Measurements from ENCODE around the gene HSF2BP. TPM values are rescaled to one million over a fixed set of nuclear protein-coding genes. Genes with fewer than 3 reads are reported as not detected.

HSF2BP gene
- total and polyA plus RNA-seq, 2 of the 8 experiments (the other 6 are each of a cell fraction or from before 2014, with no cell fraction given) = 0.51 to 0.93 TPM

GRCh38 chr21:43686811-43687565 is 27.7 kb upstream of the HSF2BP start:
- no peaks in the 10 kb centered on the region for H3K4me1 ChIP-seq (replicated peaks in 1 of 4; ENCODE audit: control insufficient read depth in 3 of 4, insufficient read depth in 4 of 4, low read length in 3 of 4)
- no peak overlapping the region for H3K4ac ChIP-seq (replicated peaks; ENCODE audit: insufficient read length, low read depth, low read length)
- no peak overlapping the region for H4K5ac ChIP-seq (ENCODE audit: insufficient read length, low read depth, low read length)
- peaks cover 0 to 9% of the 10 kb centered on the region in 2 experiments for H4K20me1 ChIP-seq (replicated peaks in 1 of 2; ENCODE audit: control insufficient read depth in 1 of 2, insufficient read depth in 2 of 2, low read length in 2 of 2)
- no peak overlapping the region for H3K23ac ChIP-seq (ENCODE audit: insufficient read length)
- H3K14ac ChIP-seq (ENCODE audit: insufficient read length) = no peak overlapping the region
- no peak overlapping the region for H4K8ac ChIP-seq (ENCODE audit: extremely low read depth, insufficient read depth, low read length)
- H3K27ac ChIP-seq (ENCODE audit: low read depth, low read length) = no peak overlapping the region
- WGBS, 2 experiments (ENCODE audit: extremely low coverage in 1 of 2, insufficient coverage in 1 of 2, insufficient read length in 1 of 2, insufficient replicate concordance in 2 of 2, low coverage in 1 of 2, low lambda C conversion rate in 2 of 2, missing lambda C conversion rate in 1 of 2) = 90% methylated on average over 21 of the region's 21 CpGs; no CpG with 5 or more reads in 1 of the 2 experiments
- DNase-seq (ENCODE audit: low read depth in 1 of 2, low spot score in 2 of 2) (no peak), FAIRE-seq (no peak)
- H3K79me2 ChIP-seq (ENCODE audit: control insufficient read depth in 1 of 2, insufficient read depth in 2 of 2, low read length in 2 of 2) = no peaks in the 10 kb centered on the region
- no peaks in the 10 kb centered on the region for H3K9me3 ChIP-seq (ENCODE audit: insufficient read depth in 2 of 2, low read depth in 1 of 2, low read length in 1 of 2)
- no peak overlapping the region for H4K91ac ChIP-seq (replicated peaks; ENCODE audit: insufficient read length, low read length)
- peaks cover 53 to 91% (median 84%) of the 10 kb centered on the region in 4 experiments for H3K36me3 ChIP-seq (ENCODE audit: control insufficient read depth in 2 of 4, insufficient read depth in 4 of 4, low read length in 3 of 4)
- H3K23me2 ChIP-seq (ENCODE audit: low read depth, low read length) = no peaks in the 10 kb centered on the region
- H2BK15ac ChIP-seq (ENCODE audit: low read length) = no peak overlapping the region
- no peak overlapping the region for H3K4me3 ChIP-seq (ENCODE audit: extremely low read depth in 1 of 4, insufficient read depth in 2 of 4, low read depth in 3 of 4, low read length in 4 of 4)
- no peak overlapping the region for H2BK20ac ChIP-seq (ENCODE audit: low read length)
- ChIA-PET CTCF (ENCODE audit: partially characterized antibody) (no interaction called here), POLR2A (ENCODE audit: partially characterized antibody) (interaction anchor here (1.6 kb wide), 2 partner anchors 11 to 28 kb away, joined by 3 read pairs; partner anchors contain the start of genes HSF2BP and RRP1B)
- no peak overlapping the region for H2AK5ac ChIP-seq (ENCODE audit: low read depth, low read length)
- H3K27me3 ChIP-seq (replicated peaks in 1 of 4; ENCODE audit: control insufficient read depth in 3 of 4, extremely low read depth in 1 of 4, insufficient read depth in 3 of 4, low read length in 3 of 4) = no peaks in the 10 kb centered on the region
- H2BK12ac ChIP-seq (ENCODE audit: low read depth, low read length) = no peak overlapping the region
- H3K79me1 ChIP-seq (ENCODE audit: low read depth, low read length) = 0 out of 2 replicates have a peak, but pooled peaks cover 2% of the 10 kb centered on the region
- no peak overlapping the region for H2BK120ac ChIP-seq (replicated peaks; ENCODE audit: low read depth, low read length)
- no peak overlapping the region for H2BK5ac ChIP-seq (ENCODE audit: low read depth, low read length)
- H3K4me2 ChIP-seq (ENCODE audit: insufficient read depth in 1 of 2, low read depth in 2 of 2, low read length in 2 of 2) = no peak overlapping the region
- no peak overlapping the region for H3K9ac ChIP-seq (replicated peaks in 1 of 4; ENCODE audit: extremely low read depth in 1 of 4, low read depth in 3 of 4, low read length in 3 of 4)
- H2AFZ ChIP-seq (ENCODE audit: low read length) = no peak overlapping the region
- H3K56ac ChIP-seq (replicated peaks; ENCODE audit: insufficient read length, low read depth, low read length) = no peak overlapping the region
- no peak overlapping the region for H3K18ac ChIP-seq (ENCODE audit: extremely low read depth, low read length)
- TF ChIP-seq NANOG (IDR thresholded peaks at IDR 0.05; ENCODE audit: insufficient read depth, low read depth, low read length, poor library complexity, severe bottlenecking) = no peak
- no peak for TF ChIP-seq RBBP5 (IDR thresholded peaks at IDR 0.05; ENCODE audit: borderline replicate concordance, low read depth, low read length)
- TF ChIP-seq POLR2A (IDR thresholded peaks at IDR 0.05; ENCODE audit: control extremely low read depth in 1 of 2, low read depth in 2 of 2, low read length in 2 of 2) = no peak
- no peak for TF ChIP-seq JUND (IDR thresholded peaks at IDR 0.05; ENCODE audit: low read length)
- TF ChIP-seq FOSL1 (IDR thresholded peaks at IDR 0.05; ENCODE audit: insufficient read depth, low read depth, low read length) = no peak
- no peak for TF ChIP-seq SIN3A (conservative IDR thresholded peaks at IDR 0.05 in 1 of 2, IDR thresholded peaks at IDR 0.05 in 1 of 2; ENCODE audit: low read depth in 1 of 2, low read length in 2 of 2)
- TF ChIP-seq ATF2 (IDR thresholded peaks at IDR 0.05; ENCODE audit: low read length) = no peak
- TF ChIP-seq NRF1 (IDR thresholded peaks at IDR 0.05; ENCODE audit: low read depth, low read length) = no peak
- TF ChIP-seq EZH2 (IDR thresholded peaks at IDR 0.05; ENCODE audit: low read depth, low read length, severe bottlenecking) = no peak
- TF ChIP-seq SRF (IDR thresholded peaks at IDR 0.05; ENCODE audit: low read depth, low read length) = no peak
- no peak for TF ChIP-seq JUN (IDR thresholded peaks at IDR 0.05; ENCODE audit: low read depth, low read length)
